HG03095 (cell line): Measurements from ENCODE around the gene DMRTA2.
"Not testable (repeated sequence)": the region's sequence is repeated elsewhere in the genome, so short reads cannot be mapped to it uniquely, and the experiment has no call there.

Experiments
- ATAC-seq: cut with Tn5 transposase; IDR thresholded peaks from one replicate; pipeline ENCODE4 v1.9.1; 2021; ENCODE audit warnings: moderate library complexity; ENCODE audit not compliant: unreplicated experiment

The DMRTA2 gene

GRCh38 chr1:50393522-50394120, 29.6 kb downstream of the DMRTA2 start:
- no peak for ATAC-seq

GRCh38 chr1:50381551-50381950, 41.7 kb downstream of the DMRTA2 start:
- ATAC-seq: not testable (repeated sequence)

- no peak for ATAC-seq
These were observed 44.5 kb downstream of the DMRTA2 start for GRCh38 chr1:50378770-50379169.

- no peak for ATAC-seq
These were observed 49.7 kb downstream of the DMRTA2 start for GRCh38 chr1:50373532-50373931.

GRCh38 chr1:50371749-50372148, 51.5 kb downstream of the DMRTA2 start:
- no peak for ATAC-seq

- ATAC-seq: no peak
These were observed 53.4 kb downstream of the DMRTA2 start for GRCh38 chr1:50369830-50370229.

GRCh38 chr1:50369008-50369634, 54.1 kb downstream of the DMRTA2 start:
- ATAC-seq: no peak

- ATAC-seq: no peak
These were observed 54.9 kb downstream of the DMRTA2 start for GRCh38 chr1:50368179-50369007.
